ENCODE results near the gene SYT17. TPM values are rescaled to one million over a fixed set of nuclear protein-coding genes. Genes with fewer than 3 reads are reported as not detected.

Gene SYT17
- total RNA-seq, 6 experiments from 2014 or later: not detected

GRCh38 chr16:19236561-19237209 is 68.6 kb downstream of the SYT17 start:
- Mint-ChIP-seq H3K27me3 (ENCODE audit: insufficient read depth) (0 out of 2 replicates have a peak, but pooled peaks cover under 1% of the 10 kb centered on the region), H3K9me3 (peaks cover 27% of the 10 kb centered on the region), H3K27ac (no peak overlapping the region), H3K36me3 (ENCODE audit: low read depth) (no peaks in the 10 kb centered on the region), H3K4me3 (no peak overlapping the region), H3K4me1 (ENCODE audit: low read depth) (no peaks in the 10 kb centered on the region)
- DNase-seq: no peak
- TF ChIP-seq CTCF (IDR thresholded peaks at IDR 0.05): no peak

DNA sequence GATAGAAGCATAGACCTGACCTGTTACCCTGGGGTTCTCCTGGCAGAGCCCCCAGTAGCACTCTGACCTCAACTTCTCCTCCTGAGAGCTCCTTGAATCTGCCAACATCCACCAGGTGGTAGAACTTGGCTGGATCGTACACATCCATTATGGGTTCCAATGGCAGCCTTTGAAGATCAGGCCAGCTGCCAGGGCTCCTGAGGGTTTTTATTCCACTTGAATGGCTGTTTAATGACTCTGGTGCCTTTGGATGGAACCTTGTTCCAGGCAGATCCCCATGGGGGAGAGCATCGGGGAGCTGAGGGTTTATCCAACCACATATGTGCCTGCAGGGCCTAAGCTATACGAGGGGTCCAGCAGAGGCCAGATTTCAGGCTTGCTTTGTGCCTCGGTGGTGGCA is 70.4 kb downstream of the SYT17 start:
- DNase-seq: no peak
- peaks cover 29% of the 10 kb centered on the region for H3K9me3 Mint-ChIP-seq
- no peak overlapping the region for H3K27ac Mint-ChIP-seq
- TF ChIP-seq CTCF (IDR thresholded peaks at IDR 0.05): no peak
- no peaks in the 10 kb centered on the region for H3K36me3 Mint-ChIP-seq (ENCODE audit: low read depth)
- 0 out of 2 replicates have a peak, but pooled peaks cover 5% of the 10 kb centered on the region for H3K27me3 Mint-ChIP-seq (ENCODE audit: insufficient read depth)
- no peak overlapping the region for H3K4me3 Mint-ChIP-seq
- no peaks in the 10 kb centered on the region for H3K4me1 Mint-ChIP-seq (ENCODE audit: low read depth)

DNA sequence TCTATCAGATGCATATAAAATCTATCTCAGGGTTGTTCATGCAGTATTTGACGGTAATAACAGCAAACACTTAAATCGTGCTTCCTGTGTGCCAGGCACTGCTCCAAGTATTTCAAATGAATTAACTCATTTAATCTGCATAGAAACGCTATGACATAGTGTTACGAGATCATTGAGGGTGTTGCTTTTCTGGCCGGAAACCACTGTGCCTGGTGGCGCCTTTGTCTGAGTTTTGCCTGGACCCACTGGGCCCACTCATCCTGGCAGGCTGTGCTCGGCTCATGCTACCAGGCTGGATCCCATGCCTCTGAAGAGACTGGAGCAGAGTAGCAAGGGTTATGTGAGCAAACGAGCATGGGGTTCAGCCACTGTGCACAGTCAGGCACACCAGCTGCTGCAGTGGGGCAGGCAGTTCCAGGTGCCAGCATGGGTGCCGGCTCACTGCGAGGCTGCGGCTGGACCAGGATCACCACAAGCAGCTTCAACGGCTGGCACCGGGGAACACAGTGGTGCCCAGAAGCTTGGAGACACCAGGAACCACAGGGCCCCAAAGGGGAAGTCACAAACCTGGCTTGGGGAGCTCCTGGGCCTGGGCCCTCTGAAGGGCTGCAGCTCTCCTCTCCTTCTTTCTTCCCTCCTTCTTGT is 71.6 kb downstream of the SYT17 start:
- H3K27ac Mint-ChIP-seq: no peak overlapping the region
- no peak for DNase-seq
- H3K27me3 Mint-ChIP-seq (ENCODE audit: insufficient read depth): peaks cover 7% of the 10 kb centered on the region; the same call in 1 of the 2 replicates
- no peak overlapping the region for H3K4me3 Mint-ChIP-seq
- no peaks in the 10 kb centered on the region for H3K36me3 Mint-ChIP-seq (ENCODE audit: low read depth)
- H3K9me3 Mint-ChIP-seq: peaks cover 29% of the 10 kb centered on the region
- no peaks in the 10 kb centered on the region for H3K4me1 Mint-ChIP-seq (ENCODE audit: low read depth)
- no peak for TF ChIP-seq CTCF (IDR thresholded peaks at IDR 0.05)

DNA sequence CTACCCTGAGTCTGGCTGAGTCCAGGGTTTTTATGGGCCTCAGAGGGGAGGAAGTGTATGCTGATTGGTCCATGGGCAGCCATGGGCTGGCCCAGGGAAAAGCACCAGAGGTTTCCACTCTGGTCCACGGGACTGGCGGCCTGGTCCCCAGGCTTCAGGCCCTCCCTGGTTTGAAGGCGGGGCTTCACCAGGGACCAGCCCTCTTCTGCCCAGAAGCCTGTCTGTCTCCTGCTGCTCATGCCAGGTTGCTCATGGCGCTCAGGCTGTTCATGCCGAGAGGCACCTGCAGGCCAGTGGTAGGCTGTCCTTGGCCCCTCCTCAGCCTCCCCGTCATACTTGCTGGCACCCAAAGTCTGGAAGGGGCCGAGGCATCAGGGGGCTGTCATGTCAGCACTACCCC is 72.5 kb downstream of the SYT17 start:
- no peak overlapping the region for H3K27ac Mint-ChIP-seq

DNA sequence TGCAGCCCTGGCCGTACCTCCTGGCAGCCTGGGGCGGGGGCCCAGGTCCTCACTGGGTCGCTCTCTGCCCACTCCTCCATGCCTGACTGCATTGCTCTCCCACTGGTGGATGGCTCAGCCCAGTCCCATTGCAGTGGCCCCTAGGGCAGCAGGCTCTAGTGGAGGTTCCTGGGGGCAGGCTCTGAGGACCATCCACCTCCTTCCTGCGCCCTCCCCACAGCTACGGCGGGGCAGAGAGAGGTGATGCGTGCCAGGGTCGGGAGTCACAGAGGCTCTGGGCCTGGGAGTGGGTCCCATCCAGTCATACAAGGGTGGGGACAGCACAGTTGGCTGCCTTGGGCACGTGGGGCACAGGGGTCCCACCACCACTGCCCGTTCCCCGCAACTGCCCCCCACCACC is 73.5 kb downstream of the SYT17 start:
- H3K27me3 Mint-ChIP-seq (ENCODE audit: insufficient read depth): peaks cover 7% of the 10 kb centered on the region
- H3K4me1 Mint-ChIP-seq (ENCODE audit: low read depth): no peaks in the 10 kb centered on the region
- no peak for DNase-seq
- no peak overlapping the region for H3K27ac Mint-ChIP-seq
- no peak overlapping the region for H3K4me3 Mint-ChIP-seq
- H3K9me3 Mint-ChIP-seq: peaks cover 16% of the 10 kb centered on the region
- TF ChIP-seq CTCF (IDR thresholded peaks at IDR 0.05): no peak
- H3K36me3 Mint-ChIP-seq (ENCODE audit: low read depth): no peaks in the 10 kb centered on the region

More for the DNA sequence above, 72.5 kb downstream of the SYT17 start:
- Mint-ChIP-seq H3K36me3 (ENCODE audit: low read depth) (no peaks in the 10 kb centered on the region), H3K27me3 (ENCODE audit: insufficient read depth) (peaks cover 7% of the 10 kb centered on the region), H3K9me3 (peaks cover 20% of the 10 kb centered on the region), H3K4me1 (ENCODE audit: low read depth) (no peaks in the 10 kb centered on the region), H3K4me3 (no peak overlapping the region)
- TF ChIP-seq CTCF (IDR thresholded peaks at IDR 0.05): no peak
- DNase-seq: no peak
